Choroid plexus epithelial cell (primary cell): Measurements from ENCODE around the gene RIOK2.
"Not testable (repeated sequence)": the region's sequence is repeated elsewhere in the genome, so short reads cannot be mapped to it uniquely, and the experiment has no call there.

Source experiments
- DNase-seq: peaks from one replicate; pipeline ENCODE4 v3.0.0-alpha.2; 2010; ENCODE audit warnings: low read depth
- H3K4me3 ChIP-seq: 2 replicates; pipeline ENCODE4 v1.5.1; 2011; ENCODE audit warnings: low read depth, mild to moderate bottlenecking, control low read depth, low read length, moderate library complexity
- CTCF ChIP-seq: conservative IDR thresholded peaks from 2 replicates; pipeline ENCODE4 v1.5.1; 2011; ENCODE audit warnings: low read depth, mild to moderate bottlenecking, control low read depth, inconsistent platforms, low read length, moderate library complexity

RIOK2 gene

GRCh38 chr5:97141031-97141430 is 42.0 kb downstream of the RIOK2 start:
- no peak for TF ChIP-seq CTCF
- H3K4me3 ChIP-seq, result no peak overlapping the region
- no peak for DNase-seq

DNA sequence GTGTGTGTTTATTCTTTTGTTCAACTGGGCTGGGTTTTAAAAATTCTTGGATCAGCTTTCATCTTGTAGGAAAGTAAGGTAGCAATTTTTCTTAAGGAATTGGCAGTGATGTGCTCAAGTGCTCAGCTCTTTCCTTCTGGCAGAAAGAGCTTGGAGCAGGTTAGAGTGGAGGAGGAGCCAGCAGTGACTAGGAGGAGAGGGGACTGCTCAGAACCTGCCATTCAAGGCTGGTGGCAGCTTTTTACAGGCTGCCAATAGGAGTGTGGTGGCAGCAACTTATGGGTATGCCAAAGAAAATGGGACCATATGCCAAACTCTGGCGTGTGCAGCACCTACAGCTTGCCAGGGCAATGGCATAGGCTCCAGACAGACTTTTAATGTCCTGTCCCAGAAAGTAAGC is 42.8 kb downstream of the RIOK2 start:
- not testable (repeated sequence) for DNase-seq, H3K4me3 ChIP-seq

DNA sequence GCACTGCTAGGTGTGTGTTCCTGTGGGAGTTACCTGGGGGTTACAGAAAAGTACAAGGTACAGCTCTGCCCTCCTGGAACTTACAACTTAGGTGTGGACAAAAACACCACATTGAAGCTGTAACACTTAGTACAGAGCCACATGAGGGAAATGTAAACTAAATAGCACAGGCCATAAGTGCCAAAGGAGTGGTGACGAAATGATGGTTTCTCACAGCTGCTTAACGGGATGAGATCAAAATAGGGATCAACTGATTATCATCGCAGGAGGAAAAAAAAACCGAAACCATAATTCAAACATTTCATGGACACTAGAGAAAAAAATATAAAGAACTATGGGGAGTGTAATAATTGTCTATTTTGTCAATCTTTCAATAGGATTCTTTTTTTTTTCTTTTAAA is 46.6 kb downstream of the RIOK2 start:
- no peak for DNase-seq
- TF ChIP-seq CTCF, result no peak
- no peak overlapping the region for H3K4me3 ChIP-seq

GRCh38 chr5:97135868-97136267 is 47.2 kb downstream of the RIOK2 start:
- TF ChIP-seq CTCF, result no peak
- no peak overlapping the region for H3K4me3 ChIP-seq
- DNase-seq, result no peak

GRCh38 chr5:97134634-97135033 is 48.4 kb downstream of the RIOK2 start:
- no peak for TF ChIP-seq CTCF
- DNase-seq, result peak; percentile 5
- no peak overlapping the region for H3K4me3 ChIP-seq

DNA sequence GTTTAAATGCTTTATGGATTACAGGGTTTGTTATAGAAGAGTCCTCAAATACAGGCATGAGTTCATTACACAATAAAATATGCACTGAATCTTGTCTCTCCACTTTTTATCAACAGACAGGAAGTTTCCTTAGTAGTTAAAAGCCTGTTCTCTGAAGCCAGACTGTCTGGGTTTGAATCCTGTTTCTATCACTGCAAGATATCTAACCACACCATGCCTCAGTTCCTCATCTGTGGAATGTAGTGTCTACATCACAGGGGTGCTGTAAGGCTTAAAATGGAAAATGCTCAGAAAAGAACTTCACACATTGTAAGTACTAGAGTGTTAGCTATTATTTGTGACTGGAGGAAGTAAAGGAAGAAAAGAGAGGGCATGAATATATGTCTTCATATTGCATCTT is 49.9 kb downstream of the RIOK2 start:
- no peak for TF ChIP-seq CTCF
- peak; percentile 29 for DNase-seq
- no peak overlapping the region for H3K4me3 ChIP-seq

DNA sequence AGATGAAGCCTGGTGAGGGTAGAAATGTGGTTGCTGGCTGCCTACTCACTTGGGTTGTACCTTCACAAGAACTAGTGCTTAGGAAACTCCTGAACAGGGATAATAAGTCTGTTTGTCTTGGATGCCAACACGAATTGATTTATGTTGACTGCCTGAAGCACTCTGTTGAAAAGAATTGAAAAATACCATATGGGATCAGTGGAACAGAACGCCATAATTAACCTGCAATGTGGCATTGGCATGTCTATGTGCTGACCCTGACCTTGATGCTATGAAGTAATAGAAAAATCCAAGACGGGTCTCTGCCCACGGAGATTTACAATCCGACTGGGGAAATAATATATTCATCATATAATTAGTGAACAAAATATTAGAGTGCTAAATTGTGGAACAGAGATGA is 51.1 kb downstream of the RIOK2 start:
- DNase-seq, result no peak
- no peak for TF ChIP-seq CTCF
- no peak overlapping the region for H3K4me3 ChIP-seq
